ENCODE results near the gene ATF6.

Gene ATF6

GRCh38 chr1:161838885-161839284 is 72.8 kb downstream of the ATF6 start:
- no peak for DNase-seq

GRCh38 chr1:161839591-161839990 is 73.5 kb downstream of the ATF6 start:
- DNase-seq: no peak

GRCh38 chr1:161840363-161840762 is 74.2 kb downstream of the ATF6 start:
- DNase-seq: no peak

GRCh38 chr1:161843156-161843555 is 77.0 kb downstream of the ATF6 start:
- DNase-seq: no peak

GRCh38 chr1:161844696-161845095 is 78.6 kb downstream of the ATF6 start:
- no peak for DNase-seq

- DNase-seq: no peak
Observed at GRCh38 chr1:161848676-161849075, 82.6 kb downstream of the ATF6 start.

GRCh38 chr1:161849518-161849917 is 83.4 kb downstream of the ATF6 start:
- DNase-seq: no peak

GRCh38 chr1:161855260-161855659 is 89.1 kb downstream of the ATF6 start:
- DNase-seq: no peak

- no peak for DNase-seq
Observed at GRCh38 chr1:161858271-161858670, 92.2 kb downstream of the ATF6 start.

- DNase-seq: no peak
Observed at GRCh38 chr1:161863549-161863948, 97.4 kb downstream of the ATF6 start.

GRCh38 chr1:161864577-161864976 is 98.5 kb downstream of the ATF6 start:
- DNase-seq: no peak

- DNase-seq: no peak
Observed at GRCh38 chr1:161866241-161866640, 100.1 kb downstream of the ATF6 start.

GRCh38 chr1:161868832-161869231 is 102.7 kb downstream of the ATF6 start:
- DNase-seq: no peak

- no peak for DNase-seq
Observed at GRCh38 chr1:161869291-161869690, 103.2 kb downstream of the ATF6 start.

GRCh38 chr1:161872506-161872905 is 106.4 kb downstream of the ATF6 start:
- no peak for DNase-seq

GRCh38 chr1:161879261-161879660 is 113.1 kb downstream of the ATF6 start:
- DNase-seq: no peak

GRCh38 chr1:161884475-161884874 is 118.4 kb downstream of the ATF6 start:
- no peak for DNase-seq

- no peak for DNase-seq
Observed at GRCh38 chr1:161885003-161885402, 118.9 kb downstream of the ATF6 start.

- DNase-seq: no peak
Observed at GRCh38 chr1:161885759-161886158, 119.6 kb downstream of the ATF6 start.

GRCh38 chr1:161886589-161886988 is 120.5 kb downstream of the ATF6 start:
- no peak for DNase-seq

GRCh38 chr1:161887730-161888287 is 121.7 kb downstream of the ATF6 start:
- no peak for DNase-seq

GRCh38 chr1:161890574-161890973 is 124.5 kb downstream of the ATF6 start:
- no peak for DNase-seq

GRCh38 chr1:161899091-161899490 is 133.0 kb downstream of the ATF6 start:
- DNase-seq: no peak

GRCh38 chr1:161900160-161900559 is 134.0 kb downstream of the ATF6 start:
- DNase-seq: no peak

GRCh38 chr1:161902182-161902581 is 136.1 kb downstream of the ATF6 start:
- DNase-seq: no peak

All from activated CD8-positive, alpha-beta memory T cell treated with anti-CD3 and anti-CD28 coated beads for 24 hours (primary cell).